ENCODE measurements around the gene LRCH4.

The LRCH4 gene

GRCh38 chr7:100582041-100582579 is 3.8 kb downstream of the LRCH4 start:
- DNase-seq: no peak

GRCh38 chr7:100580466-100581283 is 5.3 kb downstream of the LRCH4 start:
- DNase-seq: no peak

GRCh38 chr7:100578246-100579183 is 7.4 kb downstream of the LRCH4 start:
- DNase-seq: no peak

GRCh38 chr7:100577507-100577906 is 8.4 kb downstream of the LRCH4 start:
- DNase-seq: no peak

- no peak for DNase-seq
Measured at GRCh38 chr7:100577103-100577502, 8.8 kb downstream of the LRCH4 start.

GRCh38 chr7:100576384-100576993 is 9.4 kb downstream of the LRCH4 start:
- DNase-seq: no peak

GRCh38 chr7:100575746-100576383 is 10.1 kb downstream of the LRCH4 start:
- DNase-seq: no peak

- DNase-seq: no peak
Measured at GRCh38 chr7:100575206-100575631, 10.7 kb downstream of the LRCH4 start.

- no peak for DNase-seq
Measured at GRCh38 chr7:100574362-100575205, 11.3 kb downstream of the LRCH4 start.

GRCh38 chr7:100573691-100574361 is 12.1 kb downstream of the LRCH4 start, which contains the start of gene SAP25:
SAP25 (minus strand) TSS chr7:100573900; CDS start chr7:100573742, 158 bp downstream.
- DNase-seq: no peak

GRCh38 chr7:100572949-100573675 is 12.8 kb downstream of the LRCH4 start:
- DNase-seq: no peak

- no peak for DNase-seq
Measured at GRCh38 chr7:100572281-100572948, 13.5 kb downstream of the LRCH4 start.

GRCh38 chr7:100571829-100572116 is 14.2 kb downstream of the LRCH4 start:
- DNase-seq: no peak

- no peak for DNase-seq
Measured at GRCh38 chr7:100570954-100571828, 14.7 kb downstream of the LRCH4 start.

- no peak for DNase-seq
Measured at GRCh38 chr7:100568896-100569844, 16.8 kb downstream of the LRCH4 start.

GRCh38 chr7:100568176-100568895 is 17.6 kb downstream of the LRCH4 start:
- DNase-seq: no peak

- no peak for DNase-seq
Measured at GRCh38 chr7:100567751-100568175, 18.2 kb downstream of the LRCH4 start.
